A549 (cell line): Measurements from ENCODE around the gene FADS1. TPM values are rescaled to one million over a fixed set of nuclear protein-coding genes. Genes with fewer than 3 reads are reported as not detected.

Experiments
- ATAC-seq, 2 experiments: fragments of 200-7000 bp in 1 of 2; fragments of >200 bp in 1 of 2; cut with Nextera tagmentation in 1 of 2; cut with Tn5 transposase in 1 of 2; 3 replicates each; pipeline versions ENCODE4 v1.8.0 to v1.9.1; 2018 to 2020; ENCODE audit warnings: mild to moderate bottlenecking in 1 of 2, moderate library complexity in 1 of 2
- CTCF ChIA-PET: fragments of 300-600 bp; sonication (Branson Sonifier 250); formaldehyde crosslinking; extraction: SDS; loops from one replicate; lab custom pipeline; 2021; ENCODE audit warnings: antibody characterized with exemption, inconsistent platforms; lab: Yijun Ruan, JAX
- POLR2A ChIA-PET: fragments of 350-600 bp; formaldehyde crosslinking; extraction: SDS; loops from one replicate; lab custom pipeline; 2021; ENCODE audit warnings: antibody characterized with exemption, inconsistent platforms; lab: Yijun Ruan, JAX
- DNase-seq, 2 experiments: peaks; one replicate each; pipeline versions ENCODE4 v3.0.0 to v3.0.0-alpha.2; 2011 to 2016; ENCODE audit warnings: low read depth in 1 of 2, low spot score in 1 of 2
- FAIRE-seq: peaks from 2 replicates; lab custom pipeline; 2011; peaks lifted over from hg19 to GRCh38; lab: Jason Lieb, UNC
- H3K27ac ChIP-seq, 2 experiments: fragments of >200 bp; sonication (Bioruptor Twin); formaldehyde crosslinking; 3 replicates each; pipeline ENCODE4 v1.5.1; 2016 to 2017
- H3K4me1 ChIP-seq: fragments of >200 bp; sonication (Bioruptor Twin); formaldehyde crosslinking; 3 replicates; pipeline ENCODE4 v1.6.1; 2016
- H3K4me2 ChIP-seq: fragments of >200 bp; sonication (Bioruptor Twin); formaldehyde crosslinking; 3 replicates; pipeline ENCODE4 v1.6.1; 2016
- H3K4me3 ChIP-seq: fragments of >200 bp; sonication (Bioruptor Twin); formaldehyde crosslinking; 3 replicates; pipeline ENCODE4 v1.5.1; 2016
- H3K9me3 ChIP-seq: fragments of >200 bp; sonication (Bioruptor Twin); formaldehyde crosslinking; 3 replicates; pipeline ENCODE4 v1.6.1; 2016
- ATOH8 ChIP-seq: fragments of 250-450 bp; sonication (Bioruptor Pico); IDR thresholded peaks from 2 replicates; pipeline ENCODE4 v1.5.0; 2020; ENCODE audit warnings: low read depth, mild to moderate bottlenecking, moderate library complexity
- CBX8 ChIP-seq: fragments of 200-600 bp; sonication (generic); IDR thresholded peaks from 2 replicates; pipeline ENCODE4 v1.6.1; 2016
- CHD2 ChIP-seq: fragments of 150-350 bp; IDR thresholded peaks from 2 replicates; pipeline ENCODE4 v1.6.1; 2014; ENCODE audit warnings: low read length; ENCODE audit not compliant: partially characterized antibody
- E2F6 ChIP-seq: IDR thresholded peaks from 2 replicates; pipeline ENCODE4 v1.6.1; 2012; ENCODE audit warnings: low read depth, borderline replicate concordance
- EHMT2 ChIP-seq: fragments of 200-600 bp; sonication (generic); IDR thresholded peaks from 2 replicates; pipeline ENCODE4 v1.6.1; 2016; ENCODE audit warnings: antibody characterized with exemption, low read depth, mild to moderate bottlenecking, moderate library complexity
- ELK1 ChIP-seq: fragments of 150-350 bp; IDR thresholded peaks from 2 replicates; pipeline ENCODE4 v1.6.1; 2014; ENCODE audit warnings: low read depth, mild to moderate bottlenecking, low read length
- FOSB ChIP-seq: fragments of 250-450 bp; sonication (Bioruptor Pico); IDR thresholded peaks from 2 replicates; pipeline ENCODE4 v1.5.0; 2020; ENCODE audit warnings: mild to moderate bottlenecking, moderate library complexity
- FOXS1 ChIP-seq: fragments of 250-450 bp; sonication (Bioruptor Pico); IDR thresholded peaks from 2 replicates; pipeline ENCODE4 v1.5.0; 2020; ENCODE audit warnings: mild to moderate bottlenecking, moderate library complexity
- HMGXB4 ChIP-seq: fragments of 250-450 bp; sonication (Bioruptor Pico); IDR thresholded peaks from 2 replicates; pipeline ENCODE4 v1.5.0; 2021; ENCODE audit warnings: mild to moderate bottlenecking, moderate library complexity, borderline replicate concordance
- HOXB13 ChIP-seq: fragments of 250-450 bp; sonication (Bioruptor Pico); IDR thresholded peaks from 2 replicates; pipeline ENCODE4 v1.5.0; 2020; ENCODE audit warnings: low read depth, mild to moderate bottlenecking, moderate library complexity
- KDM5A ChIP-seq: fragments of 200-600 bp; sonication (generic); IDR thresholded peaks from 2 replicates; pipeline ENCODE4 v1.6.1; 2016; ENCODE audit warnings: antibody characterized with exemption, mild to moderate bottlenecking
- MAFK ChIP-seq: fragments of 450-650 bp; IDR thresholded peaks from 2 replicates; pipeline ENCODE4 v1.6.1; 2014; ENCODE audit not compliant: partially characterized antibody
- MAX ChIP-seq: IDR thresholded peaks from 2 replicates; pipeline ENCODE4 v1.6.1; 2012
- MAZ ChIP-seq: fragments of 150-350 bp; IDR thresholded peaks from 2 replicates; pipeline ENCODE4 v1.6.1; 2014; ENCODE audit warnings: antibody characterized with exemption, low read depth, low read length, borderline replicate concordance
- MYC ChIP-seq: IDR thresholded peaks from 2 replicates; pipeline ENCODE4 v1.6.1; 2012; ENCODE audit warnings: mild to moderate bottlenecking, inconsistent platforms, low read length, improper control_type of control experiment, borderline replicate concordance
- PHF8 ChIP-seq: fragments of 200-600 bp; sonication (generic); IDR thresholded peaks from 2 replicates; pipeline ENCODE4 v1.6.1; 2016; ENCODE audit warnings: low read depth, mild to moderate bottlenecking, antibody characterized with exemption, moderate library complexity, borderline replicate concordance
- POLR2A ChIP-seq: IDR thresholded peaks from 2 replicates; pipeline ENCODE4 v1.6.1; 2012; ENCODE audit warnings: mild to moderate bottlenecking, low read length
- POLR2AphosphoS2 ChIP-seq: conservative IDR thresholded peaks from 2 replicates; pipeline ENCODE4 v1.6.1; 2012; ENCODE audit warnings: low read length, improper control_type of control experiment, inconsistent platforms
- RAD21 ChIP-seq, 2 experiments: fragments of >200 bp in 1 of 2; sonication (Bioruptor Twin) in 1 of 2; formaldehyde crosslinking in 1 of 2; IDR thresholded peaks in 1 of 2; conservative IDR thresholded peaks in 1 of 2; 2 replicates in 1 of 2; 3 replicates in 1 of 2; pipeline ENCODE4 v1.6.1; 2012 to 2018; ENCODE audit warnings: inconsistent platforms in 1 of 2
- RARB ChIP-seq: fragments of 250-450 bp; sonication (Bioruptor Pico); IDR thresholded peaks from 2 replicates; pipeline ENCODE4 v1.8.0; 2021; ENCODE audit warnings: mild to moderate bottlenecking, moderate library complexity
- RNF2 ChIP-seq: fragments of 200-600 bp; sonication (generic); IDR thresholded peaks from 2 replicates; pipeline ENCODE4 v1.6.1; 2016; ENCODE audit warnings: low read depth, mild to moderate bottlenecking, antibody characterized with exemption, moderate library complexity, borderline replicate concordance
- SMC3 ChIP-seq: fragments of >200 bp; sonication (Bioruptor Twin); formaldehyde crosslinking; IDR thresholded peaks from 3 replicates; pipeline ENCODE4 v1.6.1; 2018; ENCODE audit warnings: inconsistent platforms
- TFCP2L1 ChIP-seq: fragments of 250-450 bp; sonication (Bioruptor Pico); IDR thresholded peaks from 2 replicates; pipeline ENCODE4 v1.5.0; 2021; ENCODE audit warnings: mild to moderate bottlenecking
- TP53 ChIP-seq: fragments of 250-450 bp; sonication (Bioruptor Pico); IDR thresholded peaks from 2 replicates; pipeline ENCODE4 v1.5.0; 2021; ENCODE audit warnings: mild to moderate bottlenecking, moderate library complexity
- USF2 ChIP-seq: fragments of 450-650 bp; IDR thresholded peaks from 2 replicates; pipeline ENCODE4 v1.6.1; 2014; ENCODE audit warnings: antibody characterized with exemption
- ZNF302 ChIP-seq: fragments of 250-450 bp; sonication (Bioruptor Pico); IDR thresholded peaks from 2 replicates; pipeline ENCODE4 v1.9.0; 2021; ENCODE audit warnings: inconsistent platforms, mild to moderate bottlenecking, moderate library complexity
- WGBS: methylation state at CpG from one replicate; pipeline ENCODE4 v1.1.6; 2017; ENCODE audit errors: missing lambda C conversion rate; 5-methylcytosine and 5-hydroxymethylcytosine counted together
- polyA plus RNA-seq, 4 experiments: library from polyadenylated mRNA; depleted of rRNA in 3 of 4; stranded (reverse); fragments of >200 nt; fragmentation: RNase III in 1 of 4; extraction: RNeasy Plus Mini Kit Qiagen cat#74134 plus additional on column Dnase treatment in 1 of 4; gene quantifications; 2 replicates in 3 of 4; 3 replicates in 1 of 4; pipeline ENCODE4 v1.2.3, GENCODE V29; 2011 to 2017

Gene FADS1
- polyA plus RNA-seq, 2 of the 4 experiments (the other 2 are of a cell fraction), result 163 to 205 TPM

- Histone ChIP-seq H3K4me2 (no peak overlapping the region), H3K9me3 (no peaks in the 10 kb centered on the region), H3K4me1 (peaks cover 15% of the 10 kb centered on the region), H3K4me3 (no peak overlapping the region), H3K27ac (no peak overlapping the region)
- ChIA-PET POLR2A (no interaction called here), CTCF (interaction anchor here (1.2 kb wide), 1 partner anchor 268 kb away, joined by 6 read pairs; no protein-coding TSS in a partner anchor)
- WGBS, result 95% methylated on average over 2 of the region's 2 CpGs
- DNase-seq (no peak), ATAC-seq (no peak), FAIRE-seq (no peak)
- TF ChIP-seq FOXS1 (CRISPR knock-in tag), result no peak
- no peak for TF ChIP-seq RAD21 (conservative IDR thresholded peaks at IDR 0.05 in 1 of 2, IDR thresholded peaks at IDR 0.05 in 1 of 2)
- TF ChIP-seq MAZ, result no peak
- no peak for TF ChIP-seq CBX8
- TF ChIP-seq RNF2, result no peak
- TF ChIP-seq MYC, result no peak
- no peak for TF ChIP-seq EHMT2
- no peak for TF ChIP-seq FOSB (CRISPR knock-in tag)
- no peak for TF ChIP-seq USF2
- no peak for TF ChIP-seq MAFK
- TF ChIP-seq RARB (CRISPR knock-in tag), result no peak
- TF ChIP-seq POLR2A, result no peak
- TF ChIP-seq E2F6, result no peak
- TF ChIP-seq ATOH8, result no peak
- TF ChIP-seq TFCP2L1, result no peak
- no peak for TF ChIP-seq HOXB13
- TF ChIP-seq TP53 (CRISPR knock-in tag), result no peak
Measured at GRCh38 chr11:61839742-61840141, 22.9 kb upstream of the FADS1 start.

- CTCF ChIA-PET, result interaction anchor here (1.1 to 3.2 kb wide), 2 partner anchors 10 to 42 kb away, joined by 4 to 13 read pairs; partner anchors contain the start of gene FADS2
- FAIRE-seq (no peak), ATAC-seq (no peak), DNase-seq (no peak)
- Histone ChIP-seq H3K27ac (no peak overlapping the region), H3K4me2 (no peak overlapping the region), H3K9me3 (no peaks in the 10 kb centered on the region), H3K4me3 (no peak overlapping the region), H3K4me1 (peaks cover 23% of the 10 kb centered on the region)
- WGBS, result 97% methylated on average over 10 of the region's 10 CpGs
- POLR2A ChIA-PET, result interaction anchor here (0.9 kb wide), 1 partner anchor 273 kb away, joined by 4 read pairs; no protein-coding TSS in a partner anchor
- no peak for TF ChIP-seq MAFK
- TF ChIP-seq ELK1, result no peak
Measured at GRCh38 chr11:61838921-61839320, 22.1 kb upstream of the FADS1 start.

GRCh38 chr11:61838501-61838900 is 21.7 kb upstream of the FADS1 start:
- FAIRE-seq (no peak), ATAC-seq (no peak), DNase-seq (no peak)
- H3K4me1 ChIP-seq, result peaks cover 27% of the 10 kb centered on the region
- no peak overlapping the region for H3K4me3 ChIP-seq
- POLR2A ChIA-PET, result interaction anchor here (0.9 kb wide), 1 partner anchor 274 kb away, joined by 4 read pairs; no protein-coding TSS in a partner anchor
- H3K4me2 ChIP-seq, result no peak overlapping the region
- H3K27ac ChIP-seq, result no peak overlapping the region
- 85% methylated on average over 4 of the region's 5 CpGs for WGBS
- CTCF ChIA-PET, result interaction anchor here (1.1 to 3.2 kb wide), 2 partner anchors 10 to 43 kb away, joined by 4 to 13 read pairs; partner anchors contain the start of gene FADS2
- H3K9me3 ChIP-seq, result no peaks in the 10 kb centered on the region
- TF ChIP-seq FOXS1 (CRISPR knock-in tag) (no peak), RARB (CRISPR knock-in tag) (no peak), USF2 (no peak), HOXB13 (no peak), POLR2AphosphoS2 (no peak), MAX (no peak), SMC3 (no peak), KDM5A (no peak), RNF2 (no peak), HMGXB4 (CRISPR knock-in tag) (no peak), PHF8 (no peak), ZNF302 (CRISPR knock-in tag) (no peak), CHD2 (no peak), E2F6 (no peak), MAFK (no peak)
